22Rv1 (cell line): ENCODE results near the gene HBA1.

ENCODE experiments used
- CTCF ChIP-seq: fragments of 450-650 bp; IDR thresholded peaks from 2 replicates; pipeline ENCODE4 v1.5.1; 2017; ENCODE audit warnings: mild to moderate bottlenecking
- ZFX ChIP-seq: fragments of 450-650 bp; IDR thresholded peaks from 2 replicates; pipeline ENCODE4 v1.6.1; 2017; ENCODE audit warnings: antibody characterized with exemption, borderline replicate concordance

- TF ChIP-seq CTCF (no peak), ZFX (no peak)
Measured at GRCh38 chr16:185691-186090, 9.2 kb downstream of the HBA1 start.
